ENCODE measurements around the gene FHL3.

Gene FHL3

GRCh38 chr1:37997256-37998088, 7.8 kb downstream of the FHL3 start:
- no peaks in the 10 kb centered on the region for H3K27me3 ChIP-seq (ENCODE audit: insufficient read depth, poor library complexity, severe bottlenecking)
- no peak for TF ChIP-seq POLR2AphosphoS5 (IDR thresholded peaks at IDR 0.05; ENCODE audit: low read depth)
- no peak overlapping the region for H3K4me3 ChIP-seq (replicated peaks; ENCODE audit: insufficient read depth, low read length)
- DNase-seq (ENCODE audit: low read depth in 1 of 2, low spot score in 1 of 2), result no peak
- H3K27ac ChIP-seq (replicated peaks), result peak overlapping the region; percentile 87

- TF ChIP-seq SPI1 (IDR thresholded peaks at IDR 0.05; ENCODE audit: borderline replicate concordance, low read depth) (no peak), CTCF (IDR thresholded peaks at IDR 0.05; ENCODE audit: insufficient read depth, low read length) (no peak), POLR2AphosphoS5 (IDR thresholded peaks at IDR 0.05; ENCODE audit: low read depth) (no peak), REST (IDR thresholded peaks at IDR 0.05; ENCODE audit: insufficient replicate concordance, low read depth) (no peak), GABPA (IDR thresholded peaks at IDR 0.05; ENCODE audit: low read depth) (no peak)
- H3K4me3 ChIP-seq (replicated peaks; ENCODE audit: insufficient read depth, low read length), result peak overlapping the region; percentile 31
- no peaks in the 10 kb centered on the region for H3K27me3 ChIP-seq (ENCODE audit: insufficient read depth, poor library complexity, severe bottlenecking)
- DNase-seq (ENCODE audit: low read depth in 1 of 2, low spot score in 1 of 2), result no peak
- H3K27ac ChIP-seq (replicated peaks), result peak overlapping the region; percentile 58
Measured at GRCh38 chr1:37995751-37996345, 9.5 kb downstream of the FHL3 start.

GRCh38 chr1:37994886-37995566, 10.3 kb downstream of the FHL3 start:
- H3K27me3 ChIP-seq (ENCODE audit: insufficient read depth, poor library complexity, severe bottlenecking), result no peaks in the 10 kb centered on the region
- DNase-seq (ENCODE audit: low read depth in 1 of 2, low spot score in 1 of 2), result peak in 1 of 2 experiments; percentile 49
- H3K27ac ChIP-seq (replicated peaks), result peak overlapping the region; percentile 58
- H3K4me3 ChIP-seq (replicated peaks; ENCODE audit: insufficient read depth, low read length), result no peak overlapping the region
- TF ChIP-seq CTCF (IDR thresholded peaks at IDR 0.05; ENCODE audit: insufficient read depth, low read length), result no peak
- TF ChIP-seq REST (IDR thresholded peaks at IDR 0.05; ENCODE audit: insufficient replicate concordance, low read depth), result no peak
- TF ChIP-seq GABPA (IDR thresholded peaks at IDR 0.05; ENCODE audit: low read depth), result no peak
- TF ChIP-seq POLR2AphosphoS5 (IDR thresholded peaks at IDR 0.05; ENCODE audit: low read depth), result peak; percentile 16; the same call in 1 of the 2 replicates
- peak; percentile 74; the same call in 1 of the 2 replicates for TF ChIP-seq SPI1 (IDR thresholded peaks at IDR 0.05; ENCODE audit: borderline replicate concordance, low read depth)

GRCh38 chr1:37989361-37989930, 15.9 kb downstream of the FHL3 start:
- H3K27ac ChIP-seq (replicated peaks), result peak overlapping the region; percentile 82
- DNase-seq (ENCODE audit: low read depth in 1 of 2, low spot score in 1 of 2), result peak in 1 of 2 experiments; percentile 77
- TF ChIP-seq CTCF (IDR thresholded peaks at IDR 0.05; ENCODE audit: insufficient read depth, low read length) (no peak), SPI1 (IDR thresholded peaks at IDR 0.05; ENCODE audit: borderline replicate concordance, low read depth) (peak; percentile 81)
- peak overlapping the region; percentile 84 for H3K4me3 ChIP-seq (replicated peaks; ENCODE audit: insufficient read depth, low read length)
- no peaks in the 10 kb centered on the region for H3K27me3 ChIP-seq (ENCODE audit: insufficient read depth, poor library complexity, severe bottlenecking)

Data from HL-60 (cell line).